HepG2 (cell line): Measurements from ENCODE around the gene PEX10. TPM values are rescaled to one million over a fixed set of nuclear protein-coding genes. Genes with fewer than 3 reads are reported as not detected.

Experiments used
- CCDC6 ChIP-seq: sonication (generic); formaldehyde crosslinking; IDR thresholded peaks from 2 replicates; pipeline ENCODE4 v1.8.1; 2022; ENCODE audit warnings: mild to moderate bottlenecking, missing genetic modification reagents, moderate library complexity
- DMAP1 ChIP-seq: IDR thresholded peaks from 2 replicates; pipeline ENCODE4 v1.6.1; 2016
- DPF2 ChIP-seq: sonication (generic); formaldehyde crosslinking; IDR thresholded peaks from 2 replicates; pipeline ENCODE4 v1.4.0; 2020; ENCODE audit warnings: mild to moderate bottlenecking, low read depth, missing genetic modification reagents, borderline replicate concordance
- HIVEP1 ChIP-seq: sonication (generic); formaldehyde crosslinking; IDR thresholded peaks from 2 replicates; pipeline ENCODE4 v1.4.0; 2020; ENCODE audit warnings: mild to moderate bottlenecking, missing genetic modification reagents
- MEIS2 ChIP-seq: sonication (generic); formaldehyde crosslinking; IDR thresholded peaks from 2 replicates; pipeline ENCODE4 v1.9.0; 2021; ENCODE audit warnings: mild to moderate bottlenecking, missing genetic modification reagents
- NPAS2 ChIP-seq: sonication (generic); formaldehyde crosslinking; IDR thresholded peaks from 2 replicates; pipeline ENCODE4 v1.8.0; 2022; ENCODE audit warnings: mild to moderate bottlenecking, missing genetic modification reagents, borderline replicate concordance
- RARG ChIP-seq: sonication (generic); formaldehyde crosslinking; IDR thresholded peaks from 2 replicates; pipeline ENCODE4 v1.4.0; 2020; ENCODE audit warnings: low read depth, mild to moderate bottlenecking, missing genetic modification reagents
- RFX5 ChIP-seq: IDR thresholded peaks from 2 replicates; pipeline ENCODE4 v1.6.1; 2011; ENCODE audit warnings: low read depth, low read length, improper control_type of control experiment
- TAF1 ChIP-seq: sonication (generic); formaldehyde crosslinking; IDR thresholded peaks from 2 replicates; pipeline ENCODE4 v1.4.0; 2020; ENCODE audit warnings: missing genetic modification reagents
- TGIF2 ChIP-seq: IDR thresholded peaks from 2 replicates; pipeline ENCODE4 v1.6.1; 2016; ENCODE audit warnings: control low read depth, missing compliant biosample characterization
- THAP11 ChIP-seq: IDR thresholded peaks from 2 replicates; pipeline ENCODE4 v1.6.1; 2016; ENCODE audit warnings: missing biosample characterization, missing genetic modification reagents
- YY1 ChIP-seq: IDR thresholded peaks from 2 replicates; pipeline ENCODE4 v1.6.1; 2011; ENCODE audit warnings: low read length, low read depth, moderate library complexity, mild to moderate bottlenecking; ENCODE audit not compliant: insufficient read depth, insufficient replicate concordance
- ZC3H13 ChIP-seq: sonication (generic); formaldehyde crosslinking; IDR thresholded peaks from 2 replicates; pipeline ENCODE4 v1.8.1; 2023; ENCODE audit warnings: mild to moderate bottlenecking, missing genetic modification reagents, moderate library complexity
- polyA plus RNA-seq, 8 experiments: library from polyadenylated mRNA; depleted of rRNA in 3 of 8; stranded (reverse) in 7 of 8; unstranded in 1 of 8; fragments of >200 nt; fragmentation: Illumina TruSeq in 4 of 8; extraction: Trizol in 4 of 8; gene quantifications; 2 replicates each; pipeline versions ENCODE4 v1.2.1 to v1.2.3, GENCODE V29; 2011 to 2016; ENCODE audit warnings: low read depth in 4 of 8, missing spikeins in 1 of 8, mixed read lengths in 1 of 8; ENCODE audit not compliant: insufficient read depth in 1 of 8
- total RNA-seq, 5 experiments: library from RNA; depleted of rRNA; stranded (reverse); fragments of >200 nt; fragmentation: Illumina TruSeq; extraction: Trizol; gene quantifications; 2 replicates each; pipeline ENCODE4 v1.2.3, GENCODE V29; 2016; ENCODE audit warnings: low read depth in 1 of 5
- TF ChIP-seq, protein P1 (sequence below): sonication (generic); formaldehyde crosslinking; IDR thresholded peaks from 2 replicates; pipeline ENCODE4 v1.4.0; 2020; ENCODE audit warnings: mild to moderate bottlenecking, missing genetic modification reagents
- TF ChIP-seq, protein P2 (sequence below): sonication (generic); formaldehyde crosslinking; conservative IDR thresholded peaks from 2 replicates; pipeline ENCODE4 v1.4.0; 2020; ENCODE audit warnings: mild to moderate bottlenecking, missing genetic modification reagents, moderate library complexity
- TF ChIP-seq, protein P3 (sequence below): sonication (generic); formaldehyde crosslinking; IDR thresholded peaks from 2 replicates; pipeline ENCODE4 v1.5.0; 2020; ENCODE audit warnings: missing genetic modification reagents
- TF ChIP-seq, protein P4 (sequence below): sonication (generic); formaldehyde crosslinking; IDR thresholded peaks from 2 replicates; pipeline ENCODE4 v1.4.0; 2020; ENCODE audit warnings: missing genetic modification reagents

PEX10 gene
- total and polyA plus RNA-seq, 2 of the 13 experiments (the other 11 are each of a cell fraction or from before 2014, with no cell fraction given) = 16.1 to 39.6 TPM

DNA sequence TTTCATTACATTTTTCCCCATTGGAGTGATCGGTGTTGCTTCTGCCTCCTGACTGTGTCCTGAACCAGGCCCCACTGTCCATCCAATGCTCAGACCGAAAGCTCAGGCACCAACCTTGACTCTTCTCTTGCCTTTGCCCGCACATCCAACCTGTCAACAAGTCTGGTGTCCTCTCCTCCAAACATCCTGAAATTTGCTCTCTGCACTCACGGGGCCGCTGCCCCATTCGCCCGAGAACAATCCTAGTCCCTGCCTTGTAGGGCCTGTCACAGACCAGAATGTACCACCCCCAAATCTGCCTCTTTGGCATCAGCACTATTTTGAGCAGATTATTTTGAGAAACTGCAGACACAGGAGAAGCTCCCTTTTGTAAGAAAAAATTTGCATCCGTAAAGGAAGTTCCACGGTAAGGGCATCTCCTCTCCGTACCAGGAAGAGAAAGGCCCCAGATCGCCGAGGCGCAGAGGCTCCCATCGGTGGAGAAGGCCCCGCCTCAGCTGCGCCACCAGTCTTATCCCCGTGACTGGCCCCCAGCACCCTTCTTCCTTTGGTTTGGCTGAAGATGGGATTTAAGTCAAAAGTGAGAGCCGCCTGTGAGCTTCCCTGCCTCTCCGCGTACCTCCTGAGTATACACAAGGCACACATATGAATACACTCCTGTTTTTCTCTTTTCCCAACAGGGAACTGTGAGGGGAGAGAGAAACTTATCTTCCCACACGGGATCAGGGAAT is 28.1 kb downstream of the PEX10 start (continued):
- TF ChIP-seq, protein P1, sequence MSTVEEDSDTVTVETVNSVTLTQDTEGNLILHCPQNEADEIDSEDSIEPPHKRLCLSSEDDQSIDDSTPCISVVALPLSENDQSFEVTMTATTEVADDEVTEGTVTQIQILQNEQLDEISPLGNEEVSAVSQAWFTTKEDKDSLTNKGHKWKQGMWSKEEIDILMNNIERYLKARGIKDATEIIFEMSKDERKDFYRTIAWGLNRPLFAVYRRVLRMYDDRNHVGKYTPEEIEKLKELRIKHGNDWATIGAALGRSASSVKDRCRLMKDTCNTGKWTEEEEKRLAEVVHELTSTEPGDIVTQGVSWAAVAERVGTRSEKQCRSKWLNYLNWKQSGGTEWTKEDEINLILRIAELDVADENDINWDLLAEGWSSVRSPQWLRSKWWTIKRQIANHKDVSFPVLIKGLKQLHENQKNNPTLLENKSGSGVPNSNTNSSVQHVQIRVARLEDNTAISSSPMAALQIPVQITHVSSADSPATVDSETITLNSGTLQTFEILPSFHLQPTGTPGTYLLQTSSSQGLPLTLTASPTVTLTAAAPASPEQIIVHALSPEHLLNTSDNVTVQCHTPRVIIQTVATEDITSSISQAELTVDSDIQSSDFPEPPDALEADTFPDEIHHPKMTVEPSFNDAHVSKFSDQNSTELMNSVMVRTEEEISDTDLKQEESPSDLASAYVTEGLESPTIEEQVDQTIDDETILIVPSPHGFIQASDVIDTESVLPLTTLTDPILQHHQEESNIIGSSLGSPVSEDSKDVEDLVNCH (CRISPR knock-in tag) = no peak
- TF ChIP-seq, protein P2, sequence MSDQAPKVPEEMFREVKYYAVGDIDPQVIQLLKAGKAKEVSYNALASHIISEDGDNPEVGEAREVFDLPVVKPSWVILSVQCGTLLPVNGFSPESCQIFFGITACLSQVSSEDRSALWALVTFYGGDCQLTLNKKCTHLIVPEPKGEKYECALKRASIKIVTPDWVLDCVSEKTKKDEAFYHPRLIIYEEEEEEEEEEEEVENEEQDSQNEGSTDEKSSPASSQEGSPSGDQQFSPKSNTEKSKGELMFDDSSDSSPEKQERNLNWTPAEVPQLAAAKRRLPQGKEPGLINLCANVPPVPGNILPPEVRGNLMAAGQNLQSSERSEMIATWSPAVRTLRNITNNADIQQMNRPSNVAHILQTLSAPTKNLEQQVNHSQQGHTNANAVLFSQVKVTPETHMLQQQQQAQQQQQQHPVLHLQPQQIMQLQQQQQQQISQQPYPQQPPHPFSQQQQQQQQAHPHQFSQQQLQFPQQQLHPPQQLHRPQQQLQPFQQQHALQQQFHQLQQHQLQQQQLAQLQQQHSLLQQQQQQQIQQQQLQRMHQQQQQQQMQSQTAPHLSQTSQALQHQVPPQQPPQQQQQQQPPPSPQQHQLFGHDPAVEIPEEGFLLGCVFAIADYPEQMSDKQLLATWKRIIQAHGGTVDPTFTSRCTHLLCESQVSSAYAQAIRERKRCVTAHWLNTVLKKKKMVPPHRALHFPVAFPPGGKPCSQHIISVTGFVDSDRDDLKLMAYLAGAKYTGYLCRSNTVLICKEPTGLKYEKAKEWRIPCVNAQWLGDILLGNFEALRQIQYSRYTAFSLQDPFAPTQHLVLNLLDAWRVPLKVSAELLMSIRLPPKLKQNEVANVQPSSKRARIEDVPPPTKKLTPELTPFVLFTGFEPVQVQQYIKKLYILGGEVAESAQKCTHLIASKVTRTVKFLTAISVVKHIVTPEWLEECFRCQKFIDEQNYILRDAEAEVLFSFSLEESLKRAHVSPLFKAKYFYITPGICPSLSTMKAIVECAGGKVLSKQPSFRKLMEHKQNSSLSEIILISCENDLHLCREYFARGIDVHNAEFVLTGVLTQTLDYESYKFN (CRISPR knock-in tag) = peak; percentile 62
- TF ChIP-seq YY1 (no peak), DPF2 (CRISPR knock-in tag) (peak; percentile 43; the same call in 1 of the 2 replicates), ZC3H13 (CRISPR knock-in tag) (no peak), TGIF2 (no peak), RFX5 (no peak), THAP11 (CRISPR knock-in tag) (no peak), CCDC6 (CRISPR knock-in tag) (no peak), NPAS2 (CRISPR knock-in tag) (no peak), HIVEP1 (CRISPR knock-in tag) (no peak), TAF1 (CRISPR knock-in tag) (no peak), DMAP1 (CRISPR knock-in tag) (no peak), RARG (CRISPR knock-in tag) (no peak), MEIS2 (CRISPR knock-in tag) (peak; percentile 57; the same call in 1 of the 2 replicates)
- TF ChIP-seq, protein P3, sequence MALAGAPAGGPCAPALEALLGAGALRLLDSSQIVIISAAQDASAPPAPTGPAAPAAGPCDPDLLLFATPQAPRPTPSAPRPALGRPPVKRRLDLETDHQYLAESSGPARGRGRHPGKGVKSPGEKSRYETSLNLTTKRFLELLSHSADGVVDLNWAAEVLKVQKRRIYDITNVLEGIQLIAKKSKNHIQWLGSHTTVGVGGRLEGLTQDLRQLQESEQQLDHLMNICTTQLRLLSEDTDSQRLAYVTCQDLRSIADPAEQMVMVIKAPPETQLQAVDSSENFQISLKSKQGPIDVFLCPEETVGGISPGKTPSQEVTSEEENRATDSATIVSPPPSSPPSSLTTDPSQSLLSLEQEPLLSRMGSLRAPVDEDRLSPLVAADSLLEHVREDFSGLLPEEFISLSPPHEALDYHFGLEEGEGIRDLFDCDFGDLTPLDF (CRISPR knock-in tag) = no peak
- TF ChIP-seq, protein P4, sequence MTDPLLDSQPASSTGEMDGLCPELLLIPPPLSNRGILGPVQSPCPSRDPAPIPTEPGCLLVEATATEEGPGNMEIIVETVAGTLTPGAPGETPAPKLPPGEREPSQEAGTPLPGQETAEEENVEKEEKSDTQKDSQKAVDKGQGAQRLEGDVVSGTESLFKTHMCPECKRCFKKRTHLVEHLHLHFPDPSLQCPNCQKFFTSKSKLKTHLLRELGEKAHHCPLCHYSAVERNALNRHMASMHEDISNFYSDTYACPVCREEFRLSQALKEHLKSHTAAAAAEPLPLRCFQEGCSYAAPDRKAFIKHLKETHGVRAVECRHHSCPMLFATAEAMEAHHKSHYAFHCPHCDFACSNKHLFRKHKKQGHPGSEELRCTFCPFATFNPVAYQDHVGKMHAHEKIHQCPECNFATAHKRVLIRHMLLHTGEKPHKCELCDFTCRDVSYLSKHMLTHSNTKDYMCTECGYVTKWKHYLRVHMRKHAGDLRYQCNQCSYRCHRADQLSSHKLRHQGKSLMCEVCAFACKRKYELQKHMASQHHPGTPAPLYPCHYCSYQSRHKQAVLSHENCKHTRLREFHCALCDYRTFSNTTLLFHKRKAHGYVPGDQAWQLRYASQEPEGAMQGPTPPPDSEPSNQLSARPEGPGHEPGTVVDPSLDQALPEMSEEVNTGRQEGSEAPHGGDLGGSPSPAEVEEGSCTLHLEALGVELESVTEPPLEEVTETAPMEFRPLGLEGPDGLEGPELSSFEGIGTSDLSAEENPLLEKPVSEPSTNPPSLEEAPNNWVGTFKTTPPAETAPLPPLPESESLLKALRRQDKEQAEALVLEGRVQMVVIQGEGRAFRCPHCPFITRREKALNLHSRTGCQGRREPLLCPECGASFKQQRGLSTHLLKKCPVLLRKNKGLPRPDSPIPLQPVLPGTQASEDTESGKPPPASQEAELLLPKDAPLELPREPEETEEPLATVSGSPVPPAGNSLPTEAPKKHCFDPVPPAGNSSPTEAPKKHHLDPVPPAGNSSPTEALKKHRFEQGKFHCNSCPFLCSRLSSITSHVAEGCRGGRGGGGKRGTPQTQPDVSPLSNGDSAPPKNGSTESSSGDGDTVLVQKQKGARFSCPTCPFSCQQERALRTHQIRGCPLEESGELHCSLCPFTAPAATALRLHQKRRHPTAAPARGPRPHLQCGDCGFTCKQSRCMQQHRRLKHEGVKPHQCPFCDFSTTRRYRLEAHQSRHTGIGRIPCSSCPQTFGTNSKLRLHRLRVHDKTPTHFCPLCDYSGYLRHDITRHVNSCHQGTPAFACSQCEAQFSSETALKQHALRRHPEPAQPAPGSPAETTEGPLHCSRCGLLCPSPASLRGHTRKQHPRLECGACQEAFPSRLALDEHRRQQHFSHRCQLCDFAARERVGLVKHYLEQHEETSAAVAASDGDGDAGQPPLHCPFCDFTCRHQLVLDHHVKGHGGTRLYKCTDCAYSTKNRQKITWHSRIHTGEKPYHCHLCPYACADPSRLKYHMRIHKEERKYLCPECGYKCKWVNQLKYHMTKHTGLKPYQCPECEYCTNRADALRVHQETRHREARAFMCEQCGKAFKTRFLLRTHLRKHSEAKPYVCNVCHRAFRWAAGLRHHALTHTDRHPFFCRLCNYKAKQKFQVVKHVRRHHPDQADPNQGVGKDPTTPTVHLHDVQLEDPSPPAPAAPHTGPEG (CRISPR knock-in tag) = no peak
